RWPE2 (cell line): ENCODE results near the gene TRPV6.

Experiments
- ATAC-seq: fragments of 200-7000 bp; cut with Tn5 transposase; 3 replicates; pipeline ENCODE4 v1.9.1; 2021; ENCODE audit warnings: low read depth
- DNase-seq: peaks from one replicate; pipeline ENCODE4 v3.0.0-alpha.2; 2020; ENCODE audit warnings: low spot score
- H3K27ac ChIP-seq: fragments of 450-650 bp; 2 replicates; pipeline ENCODE4 v1.5.1; 2017; ENCODE audit warnings: mild to moderate bottlenecking; ENCODE audit not compliant: poor library complexity, severe bottlenecking
- H3K27me3 ChIP-seq: fragments of 250-450 bp; sonication (Bioruptor Pico); 2 replicates; pipeline ENCODE4 v1.5.1; 2021; ENCODE audit warnings: mild to moderate bottlenecking, moderate library complexity; ENCODE audit not compliant: insufficient read depth, poor library complexity, severe bottlenecking
- H3K36me3 ChIP-seq: fragments of 250-450 bp; sonication (Bioruptor Pico); 2 replicates; pipeline ENCODE4 v1.5.1; 2020; ENCODE audit warnings: low read depth, mild to moderate bottlenecking, moderate library complexity
- H3K4me1 ChIP-seq: fragments of 250-450 bp; sonication (Bioruptor Pico); 2 replicates; pipeline ENCODE4 v1.5.1; 2021; ENCODE audit warnings: mild to moderate bottlenecking, moderate library complexity; ENCODE audit not compliant: insufficient read depth, poor library complexity, severe bottlenecking
- H3K4me3 ChIP-seq: fragments of 250-450 bp; sonication (Bioruptor Pico); 2 replicates; pipeline ENCODE4 v1.5.1; 2021; ENCODE audit warnings: mild to moderate bottlenecking, moderate library complexity; ENCODE audit not compliant: severe bottlenecking
- H3K9me3 ChIP-seq: fragments of 250-450 bp; sonication (Bioruptor Pico); 2 replicates; pipeline ENCODE4 v1.5.1; 2021; ENCODE audit warnings: mild to moderate bottlenecking, moderate library complexity; ENCODE audit not compliant: severe bottlenecking
- TF ChIP-seq, protein P1 (sequence below): fragments of 450-650 bp; IDR thresholded peaks from one replicate; pipeline ENCODE4 v1.5.1; 2017; ENCODE audit warnings: mild to moderate bottlenecking, moderate library complexity; ENCODE audit not compliant: poor library complexity, severe bottlenecking

The TRPV6 gene

DNA sequence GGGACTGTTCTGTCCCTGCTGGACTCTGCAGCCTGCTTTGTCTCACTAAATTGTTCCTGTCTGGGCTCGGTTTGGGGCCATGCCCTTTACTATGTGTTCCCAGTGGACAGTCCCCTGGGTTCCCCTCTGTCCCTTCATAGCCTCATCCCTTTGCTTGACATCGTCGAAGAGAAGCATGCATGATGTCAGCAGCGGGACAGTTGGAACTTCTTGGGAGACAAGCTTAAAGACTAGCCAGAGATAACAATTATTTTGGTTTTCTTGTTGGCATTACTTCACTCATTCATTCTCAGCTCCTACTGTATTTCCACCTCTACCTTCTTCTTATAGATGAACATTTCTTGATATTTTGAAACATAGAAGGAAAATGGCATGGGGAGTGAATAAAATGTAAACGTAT is 27.9 kb downstream of the TRPV6 start:
- ATAC-seq: no peak
- H3K9me3 ChIP-seq: no peaks in the 10 kb centered on the region
- H3K36me3 ChIP-seq: no peaks in the 10 kb centered on the region
- DNase-seq: no peak
- H3K27me3 ChIP-seq: peaks cover 15% of the 10 kb centered on the region
- no peak overlapping the region for H3K4me3 ChIP-seq
- H3K4me1 ChIP-seq: no peaks in the 10 kb centered on the region
- no peak overlapping the region for H3K27ac ChIP-seq
- TF ChIP-seq, protein P1, sequence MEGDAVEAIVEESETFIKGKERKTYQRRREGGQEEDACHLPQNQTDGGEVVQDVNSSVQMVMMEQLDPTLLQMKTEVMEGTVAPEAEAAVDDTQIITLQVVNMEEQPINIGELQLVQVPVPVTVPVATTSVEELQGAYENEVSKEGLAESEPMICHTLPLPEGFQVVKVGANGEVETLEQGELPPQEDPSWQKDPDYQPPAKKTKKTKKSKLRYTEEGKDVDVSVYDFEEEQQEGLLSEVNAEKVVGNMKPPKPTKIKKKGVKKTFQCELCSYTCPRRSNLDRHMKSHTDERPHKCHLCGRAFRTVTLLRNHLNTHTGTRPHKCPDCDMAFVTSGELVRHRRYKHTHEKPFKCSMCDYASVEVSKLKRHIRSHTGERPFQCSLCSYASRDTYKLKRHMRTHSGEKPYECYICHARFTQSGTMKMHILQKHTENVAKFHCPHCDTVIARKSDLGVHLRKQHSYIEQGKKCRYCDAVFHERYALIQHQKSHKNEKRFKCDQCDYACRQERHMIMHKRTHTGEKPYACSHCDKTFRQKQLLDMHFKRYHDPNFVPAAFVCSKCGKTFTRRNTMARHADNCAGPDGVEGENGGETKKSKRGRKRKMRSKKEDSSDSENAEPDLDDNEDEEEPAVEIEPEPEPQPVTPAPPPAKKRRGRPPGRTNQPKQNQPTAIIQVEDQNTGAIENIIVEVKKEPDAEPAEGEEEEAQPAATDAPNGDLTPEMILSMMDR: no peak

DNA sequence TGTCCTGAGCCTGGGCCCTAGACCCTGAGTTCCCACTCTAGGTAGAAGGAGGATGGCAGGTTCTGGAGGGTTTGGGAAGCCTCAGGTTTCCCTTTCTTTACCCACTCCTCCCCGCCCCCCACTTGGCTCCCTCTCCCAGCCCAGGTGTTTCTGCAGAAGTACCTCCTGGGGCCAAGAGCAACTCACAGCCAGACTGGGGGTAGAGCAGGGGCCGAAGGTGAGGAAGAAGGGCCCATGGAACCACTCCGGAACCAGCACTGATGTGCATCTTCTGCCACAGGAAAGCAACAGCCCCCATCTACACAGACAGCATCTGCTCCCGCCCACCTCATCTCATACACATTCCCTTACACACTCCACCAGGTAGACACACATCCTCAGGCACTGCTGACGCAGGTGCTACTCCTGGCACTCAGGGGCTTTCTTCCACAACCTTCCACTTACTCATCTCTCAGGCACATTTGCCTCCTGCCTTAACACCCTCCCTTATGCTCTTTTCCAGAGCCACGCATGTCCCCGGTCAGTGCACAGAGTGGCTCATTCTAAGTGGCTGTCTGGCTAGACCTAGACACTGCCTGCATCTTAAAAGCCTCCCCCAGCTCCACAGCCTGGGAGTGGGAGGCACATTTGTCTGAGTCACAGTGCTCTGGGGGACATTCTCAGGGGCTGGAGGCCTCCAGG is 28.8 kb downstream of the TRPV6 start:
- no peak for ATAC-seq
- H3K27ac ChIP-seq: no peak overlapping the region
- peaks cover 15% of the 10 kb centered on the region for H3K27me3 ChIP-seq
- no peak for DNase-seq
- no peaks in the 10 kb centered on the region for H3K9me3 ChIP-seq
- no peak overlapping the region for H3K4me3 ChIP-seq
- no peaks in the 10 kb centered on the region for H3K4me1 ChIP-seq
- H3K36me3 ChIP-seq: no peaks in the 10 kb centered on the region
- TF ChIP-seq, protein P1: no peak

DNA sequence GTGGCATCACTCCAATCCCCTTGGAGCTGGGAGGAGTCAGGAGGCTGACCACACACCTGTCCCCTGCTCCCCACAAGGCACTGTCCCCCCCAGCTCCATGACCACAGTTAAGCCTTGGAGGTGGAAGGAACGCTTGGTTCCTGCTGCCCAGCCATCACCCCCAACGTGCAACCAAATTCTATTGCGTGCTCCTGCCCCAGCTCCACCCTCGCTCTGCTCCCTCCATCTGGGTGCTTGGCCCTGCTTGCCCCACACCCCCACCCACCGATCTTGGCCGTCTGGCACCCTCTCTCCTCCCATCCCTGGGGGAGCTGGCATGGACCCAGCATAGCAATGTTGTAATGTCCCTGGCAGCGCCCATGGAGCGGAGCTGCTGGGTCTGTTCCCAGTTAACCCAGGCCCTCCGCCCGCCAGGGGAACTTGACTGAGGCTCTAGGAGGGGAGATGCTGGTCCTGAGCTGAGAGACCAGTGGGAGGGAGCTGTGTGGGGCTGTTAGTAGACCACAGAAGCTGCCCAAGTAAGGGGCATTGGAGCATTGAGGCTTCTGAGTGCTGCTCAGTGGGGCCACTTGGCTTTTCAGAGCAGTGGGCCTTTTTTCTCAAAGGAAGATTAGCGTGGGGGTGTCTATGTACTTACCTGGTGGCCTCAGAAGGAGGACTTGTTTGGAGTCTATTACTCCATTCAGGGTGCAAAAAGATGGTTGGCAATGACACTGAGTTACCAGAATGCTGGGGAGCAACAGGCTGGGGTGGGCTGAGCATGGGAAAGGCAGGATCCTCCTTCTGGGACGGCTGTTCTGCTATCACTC is 29.6 kb downstream of the TRPV6 start:
- peaks cover 15% of the 10 kb centered on the region for H3K27me3 ChIP-seq
- no peak overlapping the region for H3K4me3 ChIP-seq
- no peaks in the 10 kb centered on the region for H3K9me3 ChIP-seq
- no peak overlapping the region for H3K27ac ChIP-seq
- TF ChIP-seq, protein P1: no peak
- peak; percentile 47 for DNase-seq
- ATAC-seq: no peak
- H3K36me3 ChIP-seq: no peaks in the 10 kb centered on the region
- H3K4me1 ChIP-seq: no peaks in the 10 kb centered on the region

DNA sequence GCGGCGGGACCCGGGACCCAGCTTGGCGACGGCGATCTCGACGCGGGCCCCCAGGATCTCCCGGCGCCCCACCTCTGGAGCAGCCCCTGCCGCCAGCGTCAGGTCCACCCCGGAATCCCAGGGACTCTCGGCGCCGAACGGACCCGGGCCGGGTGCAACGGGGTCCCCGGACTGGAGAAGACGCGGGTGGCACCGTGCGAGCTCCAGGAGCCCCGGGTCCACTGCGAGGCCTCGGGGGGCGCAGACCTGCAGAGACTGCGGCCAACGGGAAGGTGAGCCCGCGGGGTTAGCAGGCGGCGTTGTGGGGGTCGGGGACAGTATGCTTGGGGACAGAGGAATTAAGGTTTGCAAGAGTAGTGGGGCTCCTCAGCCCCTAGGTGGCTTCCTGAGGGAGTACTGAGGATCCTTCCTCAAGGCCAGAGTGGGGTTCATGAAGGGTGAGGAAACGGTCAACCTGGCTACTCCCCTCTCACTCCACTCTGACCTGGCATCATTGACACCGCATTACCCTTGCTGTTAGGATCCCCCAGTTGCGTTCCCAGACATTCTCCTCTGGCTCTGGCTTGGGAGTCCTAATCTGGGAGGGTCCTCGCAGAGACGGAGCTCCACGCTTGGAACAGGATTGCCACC is 30.3 kb downstream of the TRPV6 start:
- Histone ChIP-seq H3K9me3 (no peaks in the 10 kb centered on the region), H3K4me3 (peak overlapping the region; percentile 49), H3K27ac (no peak overlapping the region), H3K4me1 (no peaks in the 10 kb centered on the region), H3K27me3 (peaks cover 19% of the 10 kb centered on the region), H3K36me3 (no peaks in the 10 kb centered on the region)
- no peak for DNase-seq
- ATAC-seq: no peak; the same call in 2 of the 3 replicates
- TF ChIP-seq, protein P1: no peak
